UCSD-AML1 (cell line): ENCODE results near the gene SLC17A8.
"Not testable (repeated sequence)": the region's sequence is repeated elsewhere in the genome, so short reads cannot be mapped to it uniquely, and the experiment has no call there.

Experiments used
- DNase-seq: peaks from one replicate; lab custom pipeline; 2025; ENCODE audit not compliant: unreplicated experiment; lab: John Stamatoyannopoulos, UW

Gene SLC17A8

GRCh38 chr12:100422646-100423045 lies 65.8 kb downstream of the SLC17A8 start:
- no peak for DNase-seq

- DNase-seq: no peak
Measured at GRCh38 chr12:100426145-100426544, 69.3 kb downstream of the SLC17A8 start.

GRCh38 chr12:100427078-100427477 lies 70.2 kb downstream of the SLC17A8 start:
- no peak for DNase-seq

GRCh38 chr12:100430251-100430650 lies 73.4 kb downstream of the SLC17A8 start:
- not testable (repeated sequence) for DNase-seq

- DNase-seq: no peak
Measured at GRCh38 chr12:100433701-100434100, 76.8 kb downstream of the SLC17A8 start.

- no peak for DNase-seq
Measured at GRCh38 chr12:100434177-100434576, 77.3 kb downstream of the SLC17A8 start.

- no peak for DNase-seq
Measured at GRCh38 chr12:100435957-100436356, 79.1 kb downstream of the SLC17A8 start.

- no peak for DNase-seq
Measured at GRCh38 chr12:100437038-100437841, 80.4 kb downstream of the SLC17A8 start.

- no peak for DNase-seq
Measured at GRCh38 chr12:100439797-100440196, 82.9 kb downstream of the SLC17A8 start.

- DNase-seq: no peak
Measured at GRCh38 chr12:100442403-100442802, 85.5 kb downstream of the SLC17A8 start.

- DNase-seq: no peak
Measured at GRCh38 chr12:100443434-100443833, 86.6 kb downstream of the SLC17A8 start.

- DNase-seq: no peak
Measured at GRCh38 chr12:100445081-100445481, 88.2 kb downstream of the SLC17A8 start.

- no peak for DNase-seq
Measured at GRCh38 chr12:100447381-100447780, 90.5 kb downstream of the SLC17A8 start.

- no peak for DNase-seq
Measured at GRCh38 chr12:100448656-100449055, 91.8 kb downstream of the SLC17A8 start.

GRCh38 chr12:100450735-100451134 lies 93.9 kb downstream of the SLC17A8 start:
- DNase-seq: no peak

GRCh38 chr12:100453951-100454350 lies 97.1 kb downstream of the SLC17A8 start:
- DNase-seq: no peak

- no peak for DNase-seq
Measured at GRCh38 chr12:100455896-100456295, 99.0 kb downstream of the SLC17A8 start.

GRCh38 chr12:100458191-100458590 lies 101.3 kb downstream of the SLC17A8 start:
- DNase-seq: no peak

GRCh38 chr12:100460702-100461101 lies 103.8 kb downstream of the SLC17A8 start:
- DNase-seq: no peak

- no peak for DNase-seq
Measured at GRCh38 chr12:100461330-100461973, 104.6 kb downstream of the SLC17A8 start.

GRCh38 chr12:100463661-100464060 lies 106.8 kb downstream of the SLC17A8 start:
- no peak for DNase-seq

GRCh38 chr12:100464529-100464928 lies 107.7 kb downstream of the SLC17A8 start:
- no peak for DNase-seq
